Stimulated activated naive CD4-positive, alpha-beta T cell treated with Interleukin-2 at 50 U/mL for 16 hours (primary cell): Measurements from ENCODE around the gene BLTP2.
"Not testable (repeated sequence)": the region's sequence is repeated elsewhere in the genome, so short reads cannot be mapped to it uniquely, and the experiment has no call there.

Source experiments
- DNase-seq: peaks from one replicate; lab custom pipeline; 2025; lab: John Stamatoyannopoulos, UW

BLTP2 gene

DNA sequence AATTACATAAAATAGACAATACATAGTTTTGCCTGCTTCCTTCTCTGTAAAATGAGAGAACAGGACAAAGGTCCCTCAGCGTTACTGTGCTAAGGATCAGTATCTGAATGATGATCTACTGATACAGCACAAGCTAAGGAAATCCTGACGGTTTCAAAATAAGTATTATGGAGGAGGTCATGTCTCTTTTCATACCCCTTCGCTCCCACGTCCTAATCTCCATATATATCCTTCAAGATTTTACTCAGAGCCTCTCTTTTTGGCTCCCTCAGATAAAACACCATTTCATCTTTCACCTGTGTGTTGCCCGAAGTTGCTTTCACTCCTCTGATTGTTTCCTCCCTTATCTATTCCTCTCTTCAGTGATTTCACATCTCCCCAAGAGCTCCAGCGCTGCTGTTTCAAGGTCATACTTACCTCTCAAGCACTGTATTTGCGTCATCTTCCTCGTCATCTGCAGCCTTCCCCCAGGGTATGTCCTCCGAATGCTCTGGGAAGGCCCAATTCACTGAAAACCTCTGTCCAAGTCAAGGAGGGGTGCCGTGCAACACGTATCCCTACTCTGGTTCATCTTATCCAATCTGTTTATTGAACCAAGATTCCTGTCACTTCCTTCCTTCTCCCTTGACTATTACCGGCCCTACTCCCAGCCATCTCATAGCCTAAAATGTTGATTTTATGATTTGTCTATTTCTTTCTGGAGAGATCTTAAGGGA lies 1.2 kb upstream of the BLTP2 start:
- DNase-seq, result no peak

GRCh38 chr17:28645576-28645939 lies 600 bp upstream of the BLTP2 start:
- no peak for DNase-seq

- DNase-seq, result no peak
These were observed 773 bp downstream of the BLTP2 start for GRCh38 chr17:28643983-28644786.

- DNase-seq, result no peak
These were observed 3.4 kb downstream of the BLTP2 start for GRCh38 chr17:28641579-28641978.

DNA sequence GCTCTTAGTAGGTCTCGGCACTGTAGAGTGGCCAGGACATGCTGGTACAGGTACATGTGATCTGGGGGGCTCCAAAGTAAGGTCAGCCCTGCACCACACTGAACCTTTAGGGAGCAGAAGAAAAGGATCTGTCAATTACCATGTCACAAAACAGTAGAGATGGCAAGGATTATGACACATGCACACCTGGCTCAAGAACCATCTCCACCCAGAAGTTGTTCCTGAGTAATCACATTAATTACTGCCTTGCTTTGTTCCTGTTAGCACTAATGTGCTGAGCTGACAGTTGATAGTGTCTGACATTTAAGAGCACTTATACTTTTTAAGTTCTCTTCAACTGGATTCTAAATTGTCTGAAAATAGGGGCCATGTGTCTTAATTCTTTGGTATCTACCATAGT lies 9.5 kb downstream of the BLTP2 start:
- DNase-seq, result no peak

DNA sequence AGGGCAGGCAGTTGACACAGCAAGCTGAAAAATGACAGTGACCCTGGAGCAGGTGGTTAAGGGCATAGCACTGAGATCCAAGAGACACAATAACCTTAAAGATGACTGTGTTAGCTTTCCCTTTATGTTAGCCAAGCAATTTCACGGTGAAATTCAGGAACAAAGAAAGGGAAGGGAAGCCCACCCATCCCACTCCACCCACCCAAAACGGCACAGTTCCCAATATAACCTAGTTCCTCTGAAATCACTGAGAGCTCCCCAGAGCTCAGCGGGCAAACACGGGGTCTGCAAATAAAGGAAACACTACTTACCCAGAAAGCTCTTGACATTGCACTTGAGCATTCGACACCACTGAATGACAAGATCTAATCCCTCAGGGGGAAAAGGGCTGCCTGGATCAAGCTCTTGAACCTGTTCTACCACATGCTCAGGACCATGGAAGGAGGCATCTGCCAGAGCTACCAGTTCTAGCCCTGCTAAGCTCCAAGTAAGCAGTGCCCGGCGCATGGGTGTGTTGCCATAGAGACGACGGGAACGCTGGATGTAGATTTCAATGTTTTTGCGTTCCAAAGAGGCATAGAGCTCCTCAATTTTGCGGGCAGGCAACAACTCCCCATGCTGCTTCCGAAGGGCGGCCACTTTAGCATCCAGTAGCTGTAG lies 10.6 kb downstream of the BLTP2 start:
- DNase-seq, result no peak

GRCh38 chr17:28626818-28627217 lies 18.1 kb downstream of the BLTP2 start:
- DNase-seq, result no peak

- no peak for DNase-seq
These were observed 20.8 kb downstream of the BLTP2 start for GRCh38 chr17:28624148-28624547.

DNA sequence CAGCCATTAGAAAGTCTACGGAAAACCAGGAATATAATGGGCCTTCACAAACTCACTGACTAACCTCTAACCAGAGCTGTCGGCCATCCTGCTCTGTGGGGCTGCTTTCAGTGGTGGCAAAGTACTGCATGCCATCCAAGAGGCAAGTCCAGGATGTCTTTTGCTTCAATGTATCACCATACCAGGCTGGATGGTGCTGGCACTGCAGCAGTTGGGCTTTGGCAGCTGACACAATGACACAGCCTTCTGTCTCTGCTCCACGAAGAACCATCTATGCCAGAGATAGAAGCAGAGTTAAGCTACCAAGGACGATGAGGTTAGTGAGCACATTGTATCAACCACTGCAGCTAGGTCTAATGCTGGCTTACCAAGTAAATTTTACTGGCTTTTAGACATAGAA lies 21.3 kb downstream of the BLTP2 start:
- no peak for DNase-seq

DNA sequence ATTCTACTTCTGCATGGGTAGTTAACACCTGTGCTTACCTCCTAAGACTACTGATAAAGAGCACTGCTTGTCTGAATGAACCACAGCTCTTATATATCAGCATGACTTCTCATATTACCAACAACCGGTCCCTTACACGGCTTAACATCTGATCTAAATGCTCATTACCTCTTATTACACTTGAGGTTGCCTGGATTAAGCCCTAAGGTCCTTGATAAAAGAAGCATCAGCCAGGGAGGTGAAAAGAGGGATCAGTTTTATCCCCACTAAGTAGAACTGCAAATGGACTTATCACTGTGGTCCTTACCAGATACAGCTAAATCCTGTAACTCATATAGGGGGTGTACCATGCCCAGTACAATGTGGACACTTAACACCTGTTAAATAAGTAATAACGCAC lies 22.8 kb downstream of the BLTP2 start:
- DNase-seq, result no peak

DNA sequence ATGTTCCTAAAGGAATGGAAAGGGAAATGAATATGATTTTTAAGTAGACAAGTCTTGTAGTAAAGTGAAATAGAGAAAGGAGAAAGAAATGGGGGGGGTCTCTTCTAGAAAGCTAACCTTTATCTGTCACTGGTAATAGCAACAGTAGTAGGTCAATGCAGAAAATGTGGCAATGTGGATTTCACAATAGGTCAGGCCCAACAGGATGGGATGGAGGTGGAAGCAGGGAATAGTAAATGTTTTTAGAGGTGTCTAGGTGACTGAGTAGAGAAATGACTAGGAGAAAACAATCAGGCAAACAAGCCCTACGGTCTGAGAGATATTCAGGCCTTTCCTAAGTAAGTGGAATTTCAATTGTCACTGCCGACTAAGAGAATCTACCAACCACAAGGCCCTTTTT lies 24.9 kb downstream of the BLTP2 start:
- no peak for DNase-seq

DNA sequence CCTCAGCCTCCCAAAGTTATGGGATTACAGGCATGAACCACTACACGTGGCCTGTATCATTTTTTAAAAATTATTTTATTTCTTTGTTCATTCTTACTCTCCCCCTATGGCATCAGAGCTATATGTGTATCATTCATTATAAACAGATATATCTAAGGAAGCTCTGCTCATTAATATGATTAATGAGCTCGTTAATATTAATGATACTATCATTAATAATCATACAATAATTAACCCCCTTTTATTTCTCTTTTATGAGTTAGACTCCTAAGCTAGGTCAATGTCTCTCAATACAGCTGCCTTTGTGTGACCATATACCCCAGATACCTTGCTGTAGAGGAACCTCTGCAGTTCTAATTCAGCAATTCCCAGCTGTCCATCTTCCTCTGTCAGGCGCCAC lies 26.5 kb downstream of the BLTP2 start:
- no peak for DNase-seq

DNA sequence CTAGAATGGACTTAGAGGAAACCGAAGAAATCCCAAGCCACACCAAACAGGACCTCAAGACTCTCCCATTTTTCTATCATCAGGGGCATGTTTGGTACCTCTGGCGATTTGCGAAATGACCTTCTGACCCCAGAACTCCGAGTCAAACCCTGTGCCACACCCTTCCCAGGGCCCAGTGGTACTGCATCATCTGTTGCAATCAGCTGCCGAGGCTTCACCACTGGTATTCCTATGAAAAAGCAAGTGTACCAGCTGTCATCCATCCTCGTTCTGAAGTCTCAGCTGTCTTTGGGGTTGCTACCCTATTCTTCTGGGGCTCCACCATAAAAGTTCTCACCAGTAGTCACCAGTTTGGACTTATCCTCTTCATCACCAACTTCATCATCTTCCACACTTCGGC lies 28.7 kb downstream of the BLTP2 start:
- DNase-seq, result no peak

GRCh38 chr17:28615260-28615940 lies 29.6 kb downstream of the BLTP2 start:
- no peak for DNase-seq

- DNase-seq, result no peak
These were observed 31.0 kb downstream of the BLTP2 start, which contains the start of gene RSKR for GRCh38 chr17:28613931-28614381. RSKR (minus strand) TSS chr17:28614185; CDS start chr17:28614161, 24 bp downstream.

DNA sequence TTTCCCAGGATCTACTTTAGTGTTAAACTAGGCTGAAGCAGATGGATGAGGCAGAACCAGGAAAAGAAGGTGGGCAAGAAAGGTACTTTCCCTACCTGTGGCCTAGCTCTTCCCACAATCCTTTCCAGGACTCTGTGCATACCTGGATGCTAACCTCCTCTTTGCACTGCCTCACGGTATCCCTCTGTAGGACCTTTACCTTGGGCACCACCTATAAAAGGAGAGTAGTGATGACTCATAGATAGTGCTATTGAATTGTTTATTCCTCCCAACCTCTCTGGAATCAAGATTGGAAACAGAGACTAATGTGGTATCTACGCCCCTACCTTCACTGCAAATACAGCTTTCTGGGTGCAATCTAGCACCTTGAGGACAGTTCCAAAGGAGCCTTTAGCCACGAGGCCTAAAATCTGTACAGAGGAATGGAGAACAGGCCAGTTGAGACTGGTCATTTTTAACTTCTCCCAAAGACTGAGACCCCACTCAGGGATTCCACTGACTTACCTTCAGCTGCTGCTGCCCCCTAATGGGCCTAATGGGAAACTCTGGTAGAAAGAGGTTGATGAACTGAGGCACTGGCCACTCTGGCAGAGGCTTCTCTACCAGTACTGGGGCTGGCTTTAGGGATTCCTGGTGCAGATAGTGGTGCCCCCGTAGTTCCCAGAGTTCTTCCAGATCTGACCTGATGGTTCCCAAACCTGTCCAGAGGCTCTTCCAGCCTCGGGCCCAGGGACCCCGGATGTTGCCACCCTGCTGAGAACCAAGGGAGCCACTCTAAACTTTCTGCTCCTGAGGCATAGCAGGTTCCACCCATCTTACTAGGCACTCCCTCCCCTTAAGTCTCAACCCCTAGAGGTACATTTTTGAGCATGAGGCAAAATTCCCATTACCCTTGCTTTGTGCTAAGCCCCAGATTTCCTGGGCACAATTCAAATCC lies 31.8 kb downstream of the BLTP2 start:
- DNase-seq, result peak; percentile 2

DNA sequence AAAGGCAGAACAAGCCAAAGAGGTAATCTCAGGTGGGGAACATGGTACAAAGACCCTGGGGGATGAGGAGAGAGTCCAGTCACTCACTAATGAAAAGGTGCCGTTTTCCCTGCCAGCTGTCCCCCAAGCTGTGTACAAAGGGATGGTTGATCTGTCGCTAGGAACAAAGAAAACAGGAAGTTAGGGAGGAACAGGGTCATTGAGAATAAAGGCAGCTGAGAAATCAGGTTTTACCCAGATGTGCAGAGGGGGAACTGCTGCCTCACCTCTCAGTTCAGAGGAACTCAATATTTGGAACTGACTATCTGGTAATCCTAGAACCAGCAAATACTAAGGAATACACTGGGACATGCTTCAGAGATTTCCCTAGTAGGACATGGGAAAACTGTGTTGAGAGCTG lies 32.4 kb downstream of the BLTP2 start:
- no peak for DNase-seq

GRCh38 chr17:28610376-28610775 lies 34.6 kb downstream of the BLTP2 start:
- no peak for DNase-seq

DNA sequence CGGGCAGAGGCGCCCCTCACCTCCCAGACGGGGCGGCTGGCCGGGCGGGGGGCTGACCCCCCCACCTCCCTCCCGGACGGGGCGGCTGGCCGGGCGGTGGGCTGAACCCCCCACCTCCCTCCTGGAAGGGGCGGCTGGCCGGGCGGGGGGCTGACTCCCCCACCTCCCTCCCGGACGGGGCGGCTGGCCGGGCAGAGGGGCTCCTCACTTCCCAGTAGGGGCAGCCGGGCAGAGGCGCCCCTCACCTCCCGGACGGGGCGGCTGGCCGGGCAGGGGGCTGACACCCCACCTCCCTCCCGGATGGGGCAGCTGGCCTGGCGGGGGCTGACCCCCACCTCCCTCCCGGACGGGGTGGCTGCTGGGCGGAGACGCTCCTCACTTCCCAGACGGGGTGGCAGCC lies 40.9 kb downstream of the BLTP2 start:
- DNase-seq, result not testable (repeated sequence)

DNA sequence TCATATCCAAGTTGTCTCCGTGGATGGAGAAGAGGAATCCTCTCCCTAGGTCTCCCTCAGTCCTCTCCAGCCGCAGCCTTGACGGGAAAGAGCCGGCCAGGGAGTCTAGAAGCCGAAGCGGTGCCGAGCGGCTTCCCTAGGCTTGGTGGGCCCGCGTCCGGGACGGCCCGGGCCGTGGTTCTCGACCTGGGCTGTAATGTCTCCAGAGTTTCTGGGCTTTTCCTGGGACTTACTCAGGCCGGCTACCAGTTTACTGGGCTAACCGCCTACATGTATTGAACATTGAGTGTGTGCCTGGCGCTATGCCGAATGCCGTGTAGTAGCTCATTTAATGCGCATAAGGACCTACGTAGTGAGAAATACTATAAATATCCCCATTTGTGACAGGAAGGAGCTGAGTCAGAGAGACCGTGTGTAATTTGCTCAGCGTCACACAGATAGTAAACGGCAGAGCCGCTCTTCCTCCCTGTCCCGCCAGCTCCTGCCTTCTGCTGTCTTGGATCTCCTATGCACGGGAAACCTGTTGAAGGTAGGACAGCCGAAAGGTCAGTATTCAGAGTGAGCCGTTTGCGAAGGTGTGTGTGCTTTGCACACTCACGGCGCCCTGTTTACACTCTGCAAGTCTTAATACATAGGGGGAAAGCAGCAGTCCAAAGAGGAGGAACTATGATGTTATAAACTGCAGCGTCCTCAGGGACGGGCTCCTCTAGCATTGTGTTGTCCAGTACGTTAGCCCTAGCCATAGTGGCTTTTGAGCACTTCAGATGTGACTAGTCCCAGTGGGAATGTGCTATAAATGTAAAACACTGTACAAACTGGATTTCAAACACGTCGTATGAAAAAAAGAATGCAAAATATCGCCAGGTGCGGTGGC lies 45.4 kb downstream of the BLTP2 start:
- DNase-seq, result peak; percentile 68
